SKM-1 treated with dmso at 0.1 percent for 144 hours (cell line): ENCODE data around the gene AASDHPPT.

ENCODE experiments used
- DNase-seq: peaks from one replicate; lab custom pipeline; 2025; ENCODE audit not compliant: unreplicated experiment; lab: John Stamatoyannopoulos, UW

The AASDHPPT gene

DNA sequence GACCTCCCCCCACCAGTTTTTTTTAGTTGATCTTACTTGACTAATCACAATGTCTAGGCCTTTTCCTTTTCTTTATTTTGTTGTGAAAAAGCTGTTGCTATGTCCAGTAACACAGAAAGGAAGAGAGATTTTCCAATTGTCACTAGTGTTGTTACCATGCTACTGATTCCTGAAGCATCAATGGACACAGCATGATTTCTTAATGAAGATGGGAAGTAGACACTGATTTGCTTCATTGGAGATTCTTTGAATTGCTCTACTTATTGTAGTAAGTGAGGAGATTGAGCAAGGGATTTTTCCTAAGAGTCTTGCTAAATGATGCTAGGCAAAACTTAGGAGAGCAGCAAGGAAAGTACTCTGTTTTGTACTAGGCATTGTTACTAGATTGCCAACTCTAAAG lies 4.6 kb downstream of the AASDHPPT start:
- no peak for DNase-seq

- DNase-seq, result no peak
These were observed 8.7 kb downstream of the AASDHPPT start for GRCh38 chr11:106086135-106086534.

DNA sequence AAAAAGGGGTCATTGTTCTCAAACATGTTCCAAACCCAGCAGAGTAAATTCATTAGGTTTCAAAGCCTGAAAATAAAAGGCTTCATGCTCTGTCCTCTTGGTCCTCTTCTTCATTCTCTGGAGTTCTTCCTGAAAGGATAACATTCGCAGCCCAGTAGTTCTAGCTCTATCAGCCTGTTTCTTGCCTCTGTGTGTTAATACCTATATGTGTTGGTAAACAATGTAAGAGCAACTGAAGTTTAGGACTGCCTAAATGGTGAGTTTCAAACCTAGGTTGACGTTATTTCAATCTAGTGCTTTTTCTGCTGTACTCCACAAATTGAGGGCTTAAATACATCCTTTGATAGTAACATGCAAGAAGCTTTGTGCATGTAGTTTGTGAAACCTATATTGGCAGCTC lies 9.4 kb downstream of the AASDHPPT start:
- no peak for DNase-seq

GRCh38 chr11:106087815-106088435 lies 10.5 kb downstream of the AASDHPPT start:
- peak; percentile 44 for DNase-seq

DNA sequence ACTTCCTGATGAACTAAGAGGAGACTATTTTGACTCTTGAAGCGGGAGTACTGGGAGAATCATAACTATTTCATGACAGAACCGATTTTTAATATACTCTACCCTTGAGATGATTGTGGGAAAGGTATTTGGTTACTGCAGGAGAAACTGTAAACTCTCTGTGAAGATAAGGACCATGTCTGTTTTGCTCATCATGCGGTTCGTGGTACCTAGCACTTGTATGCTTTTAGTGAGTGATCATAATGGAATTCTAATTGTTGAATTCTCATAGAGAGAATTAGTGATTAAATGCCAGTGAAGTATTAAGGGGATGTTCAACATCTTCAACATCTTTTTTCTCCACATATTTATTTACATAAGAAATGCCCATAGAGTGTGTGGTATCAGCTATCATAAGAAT lies 11.4 kb downstream of the AASDHPPT start:
- DNase-seq, result no peak

DNA sequence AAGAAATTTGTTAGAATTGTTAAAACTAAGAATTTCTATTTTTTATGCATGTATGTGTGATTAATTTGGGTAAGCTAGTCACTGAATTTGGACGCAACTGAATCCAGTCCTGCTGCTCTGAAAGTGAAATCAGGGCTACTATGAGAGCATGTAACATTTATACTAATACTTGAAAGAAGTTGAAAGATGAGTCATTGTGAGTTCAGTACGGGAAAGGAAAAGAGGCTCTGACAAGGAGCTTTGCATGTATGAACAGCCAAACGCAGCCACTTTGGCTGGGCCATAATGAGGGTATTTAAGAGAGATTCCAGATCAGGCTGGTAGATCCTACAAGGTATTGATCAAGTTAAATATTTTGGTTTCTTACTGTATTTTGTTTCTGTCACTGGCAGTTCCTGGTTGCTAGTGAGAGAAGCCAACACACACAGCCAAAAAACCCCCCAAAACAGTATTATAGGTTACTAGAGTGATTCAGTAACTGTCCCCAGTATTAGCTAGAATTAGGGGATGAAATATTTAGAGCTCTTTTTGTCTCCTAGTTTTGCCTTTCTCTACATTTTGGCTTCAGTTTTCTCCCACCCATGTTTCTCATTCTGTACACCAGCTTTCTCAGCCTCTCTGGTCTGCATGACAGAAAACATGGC lies 14.1 kb downstream of the AASDHPPT start:
- no peak for DNase-seq

DNA sequence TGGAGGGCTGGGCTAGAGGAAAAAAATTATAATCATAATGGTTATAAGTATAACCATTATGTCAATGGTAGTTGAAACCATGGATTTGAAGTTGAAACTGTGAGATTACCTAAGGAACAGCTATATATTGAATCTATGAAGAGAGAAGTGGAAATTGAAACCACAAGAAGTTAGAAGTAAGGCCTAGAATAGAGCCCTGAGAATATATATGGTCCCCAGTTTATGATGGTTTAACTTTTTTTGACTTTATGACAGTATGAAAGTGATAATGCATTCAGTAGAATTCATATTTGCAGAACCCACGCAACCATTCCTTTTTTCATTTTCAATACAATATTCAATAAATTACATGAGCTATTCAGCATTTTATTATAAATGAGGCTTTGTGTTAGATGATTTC lies 15.0 kb downstream of the AASDHPPT start:
- DNase-seq, result no peak

DNA sequence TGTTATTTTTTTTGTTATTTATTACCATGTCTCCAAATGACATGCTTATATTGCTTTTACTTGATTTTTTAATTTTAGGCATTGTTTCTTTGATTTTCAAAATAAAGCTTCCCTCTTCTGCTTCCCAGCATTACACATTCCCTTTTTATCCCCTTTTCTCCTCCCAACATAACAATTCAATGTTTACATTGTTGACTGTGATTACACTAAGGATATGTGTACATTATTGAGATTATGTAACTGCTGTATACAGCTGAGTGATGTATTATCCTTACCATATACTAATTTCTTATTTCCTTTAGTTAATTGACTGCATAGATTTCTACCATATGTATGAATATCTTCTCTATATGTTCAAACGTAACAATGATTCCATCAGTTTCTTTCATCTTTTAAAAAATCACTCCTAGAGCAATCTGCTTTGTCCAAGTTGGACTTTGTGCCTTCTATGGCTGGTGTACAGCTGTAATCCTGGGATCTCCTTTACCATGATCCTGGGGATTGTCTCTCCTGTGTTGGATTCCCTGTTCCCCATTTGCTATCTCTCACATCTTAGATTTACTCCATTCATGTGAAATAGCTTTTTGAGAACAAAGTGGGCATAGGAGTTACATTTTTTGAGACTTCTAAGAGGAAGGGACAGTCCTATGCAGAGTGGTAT lies 21.6 kb downstream of the AASDHPPT start:
- no peak for DNase-seq

DNA sequence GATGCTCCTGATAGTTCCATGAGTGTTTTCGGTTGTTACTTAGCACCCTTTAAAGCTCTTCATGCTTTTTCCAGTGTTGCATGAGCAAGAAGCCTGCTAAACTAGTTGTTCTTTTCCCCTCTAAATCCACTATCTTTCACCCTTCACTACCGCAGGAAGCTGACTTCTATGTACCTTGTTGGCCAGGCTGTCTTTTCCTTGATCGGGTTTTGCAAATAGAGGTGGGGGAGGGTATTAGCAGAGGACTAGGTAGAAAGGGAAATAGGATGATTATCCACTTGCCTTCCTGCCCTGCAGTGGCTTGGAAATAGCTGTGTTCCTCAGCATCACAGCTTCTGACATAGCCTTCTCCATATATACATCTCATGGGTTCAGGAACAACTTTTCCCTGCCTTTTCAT lies 23.9 kb downstream of the AASDHPPT start:
- DNase-seq, result no peak

DNA sequence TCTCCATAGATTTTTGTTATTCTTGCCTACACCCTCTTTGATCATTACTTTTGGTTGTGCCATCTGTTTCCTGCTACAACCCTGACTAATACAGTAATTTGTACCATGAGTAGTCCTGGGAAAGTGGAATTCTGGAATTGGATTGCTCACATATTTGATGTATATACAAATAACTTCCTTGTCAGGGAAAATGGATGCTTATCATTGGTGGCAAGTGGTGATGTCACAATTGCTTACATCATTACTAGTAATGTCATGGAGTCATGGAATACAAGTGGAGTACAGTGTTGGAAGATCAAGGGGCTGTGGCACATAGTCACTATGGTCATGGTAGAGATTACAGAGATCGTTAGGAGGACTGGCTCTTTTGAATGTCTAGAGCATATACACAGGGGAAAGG lies 24.4 kb downstream of the AASDHPPT start:
- DNase-seq, result no peak

- DNase-seq, result no peak
These were observed 28.5 kb downstream of the AASDHPPT start for GRCh38 chr11:106105986-106106385.

- DNase-seq, result no peak
These were observed 44.3 kb downstream of the AASDHPPT start for GRCh38 chr11:106121570-106122320.

GRCh38 chr11:106127604-106128003 lies 50.1 kb downstream of the AASDHPPT start:
- DNase-seq, result no peak

- no peak for DNase-seq
These were observed 51.3 kb downstream of the AASDHPPT start for GRCh38 chr11:106128740-106129139.

- no peak for DNase-seq
These were observed 54.5 kb downstream of the AASDHPPT start for GRCh38 chr11:106131998-106132397.

DNA sequence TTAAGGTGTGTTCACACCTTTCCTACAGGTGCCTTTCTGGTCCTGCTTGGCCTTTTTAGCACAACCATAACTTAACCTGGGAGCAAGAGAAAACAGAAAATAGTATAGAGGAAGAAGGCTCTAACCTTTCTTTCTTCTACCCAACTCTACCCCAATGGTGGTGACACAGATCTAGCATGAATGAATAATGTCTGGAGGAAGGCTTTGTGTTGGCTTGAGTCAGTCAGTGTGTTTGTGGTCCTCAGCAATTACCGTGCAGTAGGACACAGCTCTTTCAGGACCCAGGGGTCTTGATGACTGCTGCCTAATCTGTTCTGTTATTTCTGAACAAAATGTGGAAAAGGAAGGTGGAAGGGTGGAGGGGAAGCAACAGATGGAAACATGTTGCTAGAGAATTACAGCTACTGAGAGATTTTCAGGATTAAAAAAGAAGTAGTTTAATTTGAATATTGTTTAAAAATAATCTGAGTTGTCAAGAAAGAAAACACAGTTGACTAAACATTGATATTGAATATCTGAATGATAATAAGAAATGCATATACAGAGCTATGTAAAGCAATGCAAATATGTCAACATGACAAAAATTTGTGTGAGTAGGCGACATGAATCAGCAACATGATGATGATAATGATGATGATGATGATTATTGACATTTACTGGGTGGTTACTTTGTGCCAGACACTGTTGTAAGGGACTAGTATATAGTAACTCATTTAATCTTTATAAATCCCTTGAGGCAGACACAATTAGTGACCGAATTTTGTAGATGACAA lies 55.3 kb downstream of the AASDHPPT start:
- DNase-seq, result no peak

DNA sequence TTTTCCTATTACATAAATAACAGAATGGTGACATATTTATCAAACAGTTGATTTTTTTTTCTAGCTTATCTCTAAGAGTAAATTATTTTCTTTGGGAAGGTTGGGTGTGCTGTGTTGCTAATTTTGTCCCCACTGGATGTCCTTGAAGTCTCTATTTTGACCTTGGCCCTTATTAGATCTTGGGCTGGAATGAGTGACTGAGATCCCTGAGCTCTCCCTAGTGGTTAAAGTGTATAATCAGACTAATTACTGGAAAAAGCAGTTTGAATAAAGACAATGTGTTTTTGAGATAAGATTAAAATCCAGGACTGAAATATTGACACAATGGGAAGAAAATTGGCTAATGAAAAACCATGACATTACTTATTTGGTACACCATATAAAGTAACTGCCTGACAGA lies 56.1 kb downstream of the AASDHPPT start:
- DNase-seq, result no peak

DNA sequence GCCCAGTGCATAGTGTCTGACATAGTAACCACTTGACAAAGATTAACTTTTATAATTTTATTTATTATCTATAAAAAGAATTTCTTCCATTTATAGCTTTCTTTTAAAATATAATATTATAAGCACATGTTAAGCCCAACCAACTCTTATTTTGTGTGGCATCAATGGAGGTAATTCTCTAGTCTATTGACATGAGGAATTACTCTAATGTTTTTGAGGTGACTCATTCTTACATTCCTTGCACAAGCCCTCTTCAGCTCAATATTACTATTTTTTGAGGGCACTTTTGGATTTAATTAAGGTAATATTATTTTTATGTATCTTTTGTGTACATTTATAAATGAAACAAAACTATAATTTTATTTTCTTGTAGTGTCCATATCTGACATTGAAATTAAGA lies 59.6 kb downstream of the AASDHPPT start:
- no peak for DNase-seq

DNA sequence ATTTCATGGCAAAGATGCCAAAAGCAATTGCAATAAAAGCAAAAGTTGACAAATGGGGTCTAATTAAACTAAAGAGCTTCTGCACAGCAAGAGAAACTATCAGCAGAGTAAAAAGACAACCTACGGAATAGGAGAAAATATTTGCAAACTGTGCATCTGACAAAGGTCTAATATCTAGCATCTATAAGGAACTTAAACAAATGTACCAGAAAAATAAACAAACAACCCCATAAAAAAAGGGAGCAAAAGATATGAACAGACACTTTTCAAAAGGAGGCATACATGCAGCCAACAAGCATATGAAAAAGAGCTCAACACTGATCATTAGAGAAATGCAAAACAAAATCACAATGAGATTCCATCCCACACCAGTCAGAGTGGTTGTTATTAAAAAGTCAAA lies 60.3 kb downstream of the AASDHPPT start:
- no peak for DNase-seq
